ENCODE measurements around the gene NR2F6.

Gene NR2F6

DNA sequence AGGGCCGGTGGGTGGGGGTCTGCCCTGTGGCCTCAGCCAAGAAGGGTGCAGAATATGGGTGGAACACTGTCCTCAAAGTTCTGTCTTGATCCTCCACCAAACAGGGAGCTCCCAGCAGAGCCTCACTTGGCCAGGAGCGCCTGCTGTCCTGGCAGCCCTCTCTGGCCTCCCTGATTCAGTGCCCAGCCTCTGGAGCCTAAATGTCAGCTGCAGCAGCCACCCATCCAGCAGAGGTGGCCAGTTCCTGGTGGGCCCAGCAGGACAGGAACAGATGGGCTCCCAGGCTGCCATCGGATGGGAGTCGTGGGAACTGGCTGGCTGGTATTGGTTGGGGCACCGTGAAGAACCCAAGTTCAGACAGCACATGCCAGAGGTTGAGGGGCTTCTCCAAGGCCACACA is 32.4 kb downstream of the NR2F6 start:
- Histone ChIP-seq H3K4me3 (ENCODE audit: low read length, poor library complexity, severe bottlenecking) (no peak overlapping the region), H4K20me1 (ENCODE audit: insufficient read depth, low read length, poor library complexity, severe bottlenecking) (no peaks in the 10 kb centered on the region), H3F3A (ENCODE audit: low read depth) (no peaks in the 10 kb centered on the region), H3K9me3 (ENCODE audit: insufficient read depth, low read depth, low read length) (no peaks in the 10 kb centered on the region), H3K27me3 (ENCODE audit: insufficient read depth, low read length, poor library complexity, severe bottlenecking) (no peaks in the 10 kb centered on the region), H3K79me2 (ENCODE audit: insufficient read depth, low read length) (peaks cover 9% of the 10 kb centered on the region; the same call in 1 of the 2 replicates), H3K9me2 (replicated peaks; ENCODE audit: low read depth, low read length) (no peaks in the 10 kb centered on the region), H3K36me3 (ENCODE audit: insufficient read depth, low read length) (peaks cover 25% of the 10 kb centered on the region; the same call in 1 of the 2 replicates), H3K9ac (ENCODE audit: low read depth, low read length, poor library complexity, severe bottlenecking) (no peak overlapping the region), H3K4me2 (ENCODE audit: low read depth, low read length, poor library complexity, severe bottlenecking) (no peak overlapping the region), H3K4me1 (ENCODE audit: insufficient read depth, low read length, poor library complexity, severe bottlenecking) (peaks cover 16% of the 10 kb centered on the region), H2AFZ (ENCODE audit: low read length) (no peak overlapping the region)
- TF ChIP-seq EZH2phosphoT487 (IDR thresholded peaks at IDR 0.05; ENCODE audit: borderline replicate concordance) (no peak), CTCF (conservative IDR thresholded peaks at IDR 0.05; ENCODE audit: low read length) (no peak)

DNA sequence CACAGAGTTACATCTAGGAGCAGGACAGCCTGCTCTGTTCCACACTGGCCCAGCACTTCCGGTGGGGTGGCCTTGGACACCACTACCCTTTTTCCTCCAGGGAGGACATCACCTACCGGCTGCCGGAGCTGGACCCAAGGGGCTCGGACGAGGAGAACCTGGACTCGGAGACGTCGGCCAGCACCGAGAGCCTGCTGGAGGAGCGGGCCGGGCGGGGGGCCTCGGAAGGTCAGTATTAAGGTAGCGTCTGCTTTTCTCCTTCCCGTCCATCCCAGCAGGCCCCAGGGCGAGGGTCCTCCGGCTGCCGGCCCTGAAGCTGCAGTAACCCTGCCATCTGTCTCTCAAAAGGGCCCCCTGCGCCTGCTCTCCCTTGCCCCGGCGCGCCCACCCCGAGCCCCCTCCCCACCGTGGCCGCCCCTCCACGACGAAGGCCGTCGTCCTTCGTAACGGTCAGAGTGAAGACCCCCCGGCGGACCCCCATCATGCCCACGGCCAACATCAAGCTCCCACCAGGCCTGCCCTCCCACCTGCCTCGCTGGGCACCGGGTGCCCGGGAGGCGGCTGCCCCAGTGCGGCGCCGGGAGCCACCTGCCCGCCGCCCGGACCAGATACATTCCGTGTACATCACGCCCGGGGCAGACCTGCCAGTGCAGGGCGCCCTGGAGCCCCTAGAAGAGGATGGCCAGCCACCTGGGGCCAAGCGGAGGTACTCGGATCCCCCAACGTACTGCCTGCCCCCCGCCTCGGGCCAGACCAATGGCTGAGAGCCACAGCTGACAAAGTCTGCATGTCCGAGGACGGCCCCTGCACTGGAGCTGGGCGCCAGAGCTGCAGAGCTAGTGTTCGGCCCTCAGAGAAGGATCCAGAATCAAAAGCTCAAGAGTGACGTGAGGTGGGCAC is 33.9 kb downstream of the NR2F6 start:
- no peak for TF ChIP-seq EZH2phosphoT487 (IDR thresholded peaks at IDR 0.05; ENCODE audit: borderline replicate concordance)
- TF ChIP-seq CTCF (conservative IDR thresholded peaks at IDR 0.05; ENCODE audit: low read length): no peak
- no peak overlapping the region for H3K9ac ChIP-seq (ENCODE audit: low read depth, low read length, poor library complexity, severe bottlenecking)
- no peaks in the 10 kb centered on the region for H3K9me2 ChIP-seq (replicated peaks; ENCODE audit: low read depth, low read length)
- H3F3A ChIP-seq (ENCODE audit: low read depth): no peaks in the 10 kb centered on the region
- H3K36me3 ChIP-seq (ENCODE audit: insufficient read depth, low read length): peaks cover 26% of the 10 kb centered on the region; the same call in 1 of the 2 replicates
- H3K9me3 ChIP-seq (ENCODE audit: insufficient read depth, low read depth, low read length): no peaks in the 10 kb centered on the region
- no peaks in the 10 kb centered on the region for H3K27me3 ChIP-seq (ENCODE audit: insufficient read depth, low read length, poor library complexity, severe bottlenecking)
- H3K79me2 ChIP-seq (ENCODE audit: insufficient read depth, low read length): peaks cover 9% of the 10 kb centered on the region; the same call in 1 of the 2 replicates
- H3K4me2 ChIP-seq (ENCODE audit: low read depth, low read length, poor library complexity, severe bottlenecking): no peak overlapping the region
- H3K4me3 ChIP-seq (ENCODE audit: low read length, poor library complexity, severe bottlenecking): no peak overlapping the region
- peaks cover 16% of the 10 kb centered on the region for H3K4me1 ChIP-seq (ENCODE audit: insufficient read depth, low read length, poor library complexity, severe bottlenecking)
- no peak overlapping the region for H2AFZ ChIP-seq (ENCODE audit: low read length)
- no peaks in the 10 kb centered on the region for H4K20me1 ChIP-seq (ENCODE audit: insufficient read depth, low read length, poor library complexity, severe bottlenecking)

- no peaks in the 10 kb centered on the region for H3K27me3 ChIP-seq (ENCODE audit: insufficient read depth, low read length, poor library complexity, severe bottlenecking)
- no peaks in the 10 kb centered on the region for H3K79me2 ChIP-seq (ENCODE audit: insufficient read depth, low read length)
- no peak overlapping the region for H3K9ac ChIP-seq (ENCODE audit: low read depth, low read length, poor library complexity, severe bottlenecking)
- no peaks in the 10 kb centered on the region for H3K9me3 ChIP-seq (ENCODE audit: insufficient read depth, low read depth, low read length)
- H3K4me1 ChIP-seq (ENCODE audit: insufficient read depth, low read length, poor library complexity, severe bottlenecking): peaks cover 7% of the 10 kb centered on the region
- H4K20me1 ChIP-seq (ENCODE audit: insufficient read depth, low read length, poor library complexity, severe bottlenecking): no peaks in the 10 kb centered on the region
- TF ChIP-seq CTCF (conservative IDR thresholded peaks at IDR 0.05; ENCODE audit: low read length) (no peak), EZH2phosphoT487 (IDR thresholded peaks at IDR 0.05; ENCODE audit: borderline replicate concordance) (no peak)
- no peaks in the 10 kb centered on the region for H3F3A ChIP-seq (ENCODE audit: low read depth)
- no peak overlapping the region for H3K4me2 ChIP-seq (ENCODE audit: low read depth, low read length, poor library complexity, severe bottlenecking)
- H2AFZ ChIP-seq (ENCODE audit: low read length): no peak overlapping the region
- peaks cover 33% of the 10 kb centered on the region; the same call in 1 of the 2 replicates for H3K36me3 ChIP-seq (ENCODE audit: insufficient read depth, low read length)
- H3K4me3 ChIP-seq (ENCODE audit: low read length, poor library complexity, severe bottlenecking): no peak overlapping the region
- no peaks in the 10 kb centered on the region for H3K9me2 ChIP-seq (replicated peaks; ENCODE audit: low read depth, low read length)
These were observed 35.4 kb downstream of the NR2F6 start for GRCh38 chr19:17210296-17210695.
